ENCODE data around the gene TEC. TPM values are rescaled to one million over a fixed set of nuclear protein-coding genes. Genes with fewer than 3 reads are reported as not detected.

TEC gene
- total and polyA plus RNA-seq, 9 of the 15 experiments (the other 6 are each of a cell fraction or from before 2014, with no cell fraction given) = 5.3 to 14.7 (median 8.8) TPM

DNA sequence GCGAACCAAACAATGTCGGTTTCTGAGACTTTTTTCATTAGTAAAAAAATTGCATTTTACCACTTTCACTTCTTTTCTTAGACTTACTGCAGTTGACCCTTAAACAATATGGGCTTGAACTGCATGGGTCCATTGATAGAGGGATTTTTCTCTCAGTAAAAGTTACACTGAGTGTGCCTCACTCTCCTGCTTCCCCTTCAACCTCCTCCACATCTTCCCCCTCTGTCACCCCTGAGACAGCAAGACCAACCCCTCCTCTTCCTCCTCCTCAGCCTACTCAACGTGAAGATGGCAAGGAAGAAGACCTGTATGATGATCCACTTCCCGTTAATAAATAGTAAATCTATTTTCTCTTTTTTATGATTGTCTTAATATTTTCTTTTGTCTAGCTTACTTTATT lies 43.4 kb downstream of the TEC start (continued):
- TF ChIP-seq, protein P1, sequence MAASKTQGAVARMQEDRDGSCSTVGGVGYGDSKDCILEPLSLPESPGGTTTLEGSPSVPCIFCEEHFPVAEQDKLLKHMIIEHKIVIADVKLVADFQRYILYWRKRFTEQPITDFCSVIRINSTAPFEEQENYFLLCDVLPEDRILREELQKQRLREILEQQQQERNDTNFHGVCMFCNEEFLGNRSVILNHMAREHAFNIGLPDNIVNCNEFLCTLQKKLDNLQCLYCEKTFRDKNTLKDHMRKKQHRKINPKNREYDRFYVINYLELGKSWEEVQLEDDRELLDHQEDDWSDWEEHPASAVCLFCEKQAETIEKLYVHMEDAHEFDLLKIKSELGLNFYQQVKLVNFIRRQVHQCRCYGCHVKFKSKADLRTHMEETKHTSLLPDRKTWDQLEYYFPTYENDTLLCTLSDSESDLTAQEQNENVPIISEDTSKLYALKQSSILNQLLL (CRISPR knock-in tag; IDR thresholded peaks at IDR 0.05; ENCODE audit: borderline replicate concordance) = no peak

DNA sequence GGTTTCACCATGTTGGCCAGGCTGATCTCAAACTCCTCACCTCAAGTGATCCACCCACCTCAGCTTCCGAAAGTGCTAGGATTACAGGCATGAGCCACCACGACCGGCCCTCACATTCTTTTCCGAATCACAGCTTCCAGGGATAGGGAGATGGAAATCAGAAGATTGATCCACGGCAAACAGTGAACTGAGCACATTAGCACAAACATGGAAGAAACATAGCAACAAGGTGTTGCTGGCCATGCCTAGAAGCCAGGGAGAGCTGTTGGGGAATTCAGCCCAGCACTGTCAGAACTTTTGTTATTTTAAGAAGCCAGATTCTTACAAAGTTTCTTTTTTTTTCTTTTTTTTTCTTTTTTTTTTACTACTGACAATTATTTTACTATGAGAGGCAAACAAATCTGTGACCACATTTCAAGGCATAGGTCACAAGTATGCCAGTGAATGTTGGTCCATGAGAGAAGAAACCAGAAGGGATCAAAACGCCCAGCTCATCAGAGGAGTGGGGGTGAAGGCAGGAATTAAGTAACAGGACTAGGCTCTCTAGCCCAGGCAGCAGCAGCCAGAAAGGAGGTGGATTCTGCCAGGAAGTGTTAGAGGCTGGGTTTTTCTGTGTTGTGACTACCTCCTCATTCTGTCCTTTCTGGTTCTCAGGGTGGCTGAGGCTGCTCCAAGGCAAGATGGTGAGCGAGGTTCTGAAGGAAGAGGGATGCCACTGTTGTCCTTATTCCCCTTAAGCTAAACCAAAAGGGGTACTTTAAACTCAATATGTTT lies 44.1 kb downstream of the TEC start:
- DNase-seq (ENCODE audit: extremely low read depth in 1 of 4, low spot score in 3 of 4) (no peak), ATAC-seq (no peak), FAIRE-seq (no peak)
- Histone ChIP-seq H3K4me1 (replicated peaks in 1 of 2; ENCODE audit: control insufficient read depth in 2 of 2, insufficient read depth in 2 of 2, low read length in 2 of 2) (peaks cover 0 to 15% of the 10 kb centered on the region in 2 experiments; a peak in 2 of 5 replicates), H3K4me2 (ENCODE audit: insufficient read depth, low read length) (no peak overlapping the region), H3K27me3 (ENCODE audit: control insufficient read depth in 2 of 2, insufficient read depth in 2 of 2, low read length in 2 of 2) (no peaks in the 10 kb centered on the region), H3K4me3 (no peak overlapping the region), H3K36me3 (ENCODE audit: control insufficient read depth, insufficient read depth, low read length) (peaks cover 10% of the 10 kb centered on the region), H3K27ac (ENCODE audit: extremely low read depth, low read depth, low read length) (no peak overlapping the region), H3K79me2 (ENCODE audit: control insufficient read depth, insufficient read depth, low read length) (peaks cover 20% of the 10 kb centered on the region; the same call in 1 of the 3 replicates), H4K20me1 (replicated peaks; ENCODE audit: control insufficient read depth, insufficient read depth, low read length) (no peaks in the 10 kb centered on the region), H2AFZ (ENCODE audit: low read depth, low read length) (no peak overlapping the region), H3K9ac (ENCODE audit: insufficient read depth in 1 of 2, low read depth in 2 of 2, low read length in 2 of 2) (no peak overlapping the region), H3K9me1 (ENCODE audit: control insufficient read depth, insufficient read depth, low read length) (peaks cover 3% of the 10 kb centered on the region), H3K9me3 (replicated peaks; ENCODE audit: control insufficient read depth, insufficient read depth, low read depth, low read length) (no peaks in the 10 kb centered on the region)
- in situ Hi-C loops (cut with MboI) (no loop called here), intact Hi-C loops (cut with micrococcal nuclease) (no loop called here)
- ChIA-PET CTCF (ENCODE audit: low intra/inter-chr PET ratio) (no interaction called here), POLR2A (interaction anchor here (0.5 to 0.9 kb wide), 2 partner anchors 12 to 68 kb away, joined by 3 read pairs; no protein-coding TSS in a partner anchor)
- no TSS peak for BruUV-seq (replicated peaks)
- 79% methylated on average over 7 of the region's 7 CpGs for WGBS (ENCODE audit: insufficient coverage, low coverage, missing lambda C conversion rate)
- TF ChIP-seq, protein P2, sequence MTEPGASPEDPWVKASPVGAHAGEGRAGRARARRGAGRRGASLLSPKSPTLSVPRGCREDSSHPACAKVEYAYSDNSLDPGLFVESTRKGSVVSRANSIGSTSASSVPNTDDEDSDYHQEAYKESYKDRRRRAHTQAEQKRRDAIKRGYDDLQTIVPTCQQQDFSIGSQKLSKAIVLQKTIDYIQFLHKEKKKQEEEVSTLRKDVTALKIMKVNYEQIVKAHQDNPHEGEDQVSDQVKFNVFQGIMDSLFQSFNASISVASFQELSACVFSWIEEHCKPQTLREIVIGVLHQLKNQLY (CRISPR knock-in tag; conservative IDR thresholded peaks at IDR 0.05) = no peak
- TF ChIP-seq RUNX1 (IDR thresholded peaks at IDR 0.05; ENCODE audit: low read depth) (no peak), U2AF2 (optimal IDR thresholded peaks at IDR 0.05; ENCODE audit: low read depth, low read length) (no peak), NR3C1 (CRISPR knock-in tag; IDR thresholded peaks at IDR 0.05) (no peak), HNRNPH1 (optimal IDR thresholded peaks at IDR 0.05; ENCODE audit: low read depth, low read length) (no peak), GTF2F1 (IDR thresholded peaks at IDR 0.05; ENCODE audit: low read depth, low read length) (no peak), ASH1L (IDR thresholded peaks at IDR 0.05; ENCODE audit: borderline replicate concordance, low read depth, partially characterized antibody) (no peak), SNRNP70 (optimal IDR thresholded peaks at IDR 0.05; ENCODE audit: low read depth, low read length) (no peak), RBM17 (IDR thresholded peaks at IDR 0.05; ENCODE audit: borderline replicate concordance, low read depth, low read length) (no peak), SMC3 (conservative IDR thresholded peaks at IDR 0.05; ENCODE audit: insufficient read depth, low read depth, low read length) (no peak), FOS (IDR thresholded peaks at IDR 0.05; ENCODE audit: extremely low read depth, insufficient read length) (no peak), HMGN3 (IDR thresholded peaks at IDR 0.05; ENCODE audit: borderline replicate concordance, extremely low read depth, insufficient read length, low read depth, low read length) (no peak)
- TF ChIP-seq, protein P3, sequence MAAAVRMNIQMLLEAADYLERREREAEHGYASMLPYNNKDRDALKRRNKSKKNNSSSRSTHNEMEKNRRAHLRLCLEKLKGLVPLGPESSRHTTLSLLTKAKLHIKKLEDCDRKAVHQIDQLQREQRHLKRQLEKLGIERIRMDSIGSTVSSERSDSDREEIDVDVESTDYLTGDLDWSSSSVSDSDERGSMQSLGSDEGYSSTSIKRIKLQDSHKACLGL (CRISPR knock-in tag; IDR thresholded peaks at IDR 0.05; ENCODE audit: borderline replicate concordance, poor library complexity, severe bottlenecking) = no peak
- TF ChIP-seq, protein P4, sequence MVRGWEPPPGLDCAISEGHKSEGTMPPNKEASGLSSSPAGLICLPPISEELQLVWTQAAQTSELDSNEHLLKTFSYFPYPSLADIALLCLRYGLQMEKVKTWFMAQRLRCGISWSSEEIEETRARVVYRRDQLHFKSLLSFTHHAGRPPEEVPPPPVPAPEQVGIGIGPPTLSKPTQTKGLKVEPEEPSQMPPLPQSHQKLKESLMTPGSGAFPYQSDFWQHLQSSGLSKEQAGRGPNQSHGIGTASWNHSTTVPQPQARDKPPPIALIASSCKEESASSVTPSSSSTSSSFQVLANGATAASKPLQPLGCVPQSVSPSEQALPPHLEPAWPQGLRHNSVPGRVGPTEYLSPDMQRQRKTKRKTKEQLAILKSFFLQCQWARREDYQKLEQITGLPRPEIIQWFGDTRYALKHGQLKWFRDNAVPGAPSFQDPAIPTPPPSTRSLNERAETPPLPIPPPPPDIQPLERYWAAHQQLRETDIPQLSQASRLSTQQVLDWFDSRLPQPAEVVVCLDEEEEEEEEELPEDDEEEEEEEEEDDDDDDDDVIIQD (CRISPR knock-in tag; IDR thresholded peaks at IDR 0.05) = no peak

Data from K562 (cell line).